MM.1S (cell line): ENCODE data around the gene ACP1.

Experiments used
- DNase-seq: peaks from one replicate; pipeline ENCODE4 v3.0.0-alpha.2; 2015
- H2AFZ ChIP-seq: fragments of 300-600 bp; sonication (generic); 2 replicates; pipeline ENCODE4 v1.6.0; 2016; ENCODE audit warnings: antibody characterized with exemption, low read length
- H3F3A ChIP-seq: fragments of 300-600 bp; sonication (generic); 2 replicates; pipeline ENCODE4 v1.6.1; 2016; ENCODE audit warnings: mild to moderate bottlenecking, antibody characterized with exemption, low read length, moderate library complexity, mixed read lengths; ENCODE audit not compliant: insufficient read depth
- H3K27ac ChIP-seq: fragments of 300-600 bp; sonication (generic); 2 replicates; pipeline ENCODE4 v1.5.1; 2016; ENCODE audit warnings: mild to moderate bottlenecking, low read length
- H3K27me3 ChIP-seq: fragments of 300-600 bp; sonication (generic); replicated peaks from 2 replicates; pipeline ENCODE4 v1.6.0; 2016; ENCODE audit warnings: low read length; ENCODE audit not compliant: insufficient read depth
- H3K36me3 ChIP-seq: fragments of 300-600 bp; sonication (generic); replicated peaks from 2 replicates; pipeline ENCODE4 v1.6.1; 2016; ENCODE audit warnings: mild to moderate bottlenecking, low read length, mixed read lengths; ENCODE audit not compliant: insufficient read depth
- H3K4me1 ChIP-seq: fragments of 300-600 bp; sonication (generic); 2 replicates; pipeline ENCODE4 v1.6.1; 2016; ENCODE audit warnings: low read length, mixed read lengths
- H3K4me2 ChIP-seq: fragments of 300-600 bp; sonication (generic); 2 replicates; pipeline ENCODE4 v1.6.0; 2016; ENCODE audit warnings: low read depth, low read length
- H3K4me3 ChIP-seq: fragments of 300-600 bp; sonication (generic); 2 replicates; pipeline ENCODE4 v1.5.1; 2016; ENCODE audit warnings: low read length, mixed read lengths
- H3K79me2 ChIP-seq: fragments of 300-600 bp; sonication (generic); 2 replicates; pipeline ENCODE4 v1.6.1; 2016; ENCODE audit warnings: mixed run types, low read length, mixed read lengths
- H3K9ac ChIP-seq: fragments of 300-600 bp; sonication (generic); 2 replicates; pipeline ENCODE4 v1.6.1; 2016; ENCODE audit warnings: low read length, mixed read lengths
- H3K9me2 ChIP-seq: fragments of 300-600 bp; sonication (generic); replicated peaks from 2 replicates; pipeline ENCODE4 v1.6.1; 2016; ENCODE audit warnings: mild to moderate bottlenecking, low read length, mixed read lengths; ENCODE audit not compliant: insufficient read depth
- H3K9me3 ChIP-seq: fragments of 300-600 bp; sonication (generic); replicated peaks from 2 replicates; pipeline ENCODE4 v1.6.1; 2016; ENCODE audit warnings: mild to moderate bottlenecking, low read length, mixed read lengths; ENCODE audit not compliant: insufficient read depth
- H4K20me1 ChIP-seq: fragments of 300-600 bp; sonication (generic); 2 replicates; pipeline ENCODE4 v1.6.1; 2016; ENCODE audit warnings: mild to moderate bottlenecking, low read length, moderate library complexity, mixed read lengths; ENCODE audit not compliant: insufficient read depth
- EZH2 ChIP-seq: fragments of 300-600 bp; sonication (generic); optimal IDR thresholded peaks from 2 replicates; pipeline ENCODE3; 2017; ENCODE audit warnings: low read depth, mild to moderate bottlenecking, antibody characterized with exemption, low read length, mixed read lengths
- EZH2phosphoT487 ChIP-seq: fragments of 300-600 bp; sonication (generic); IDR thresholded peaks from 2 replicates; pipeline ENCODE4 v1.6.1; 2018; ENCODE audit warnings: antibody characterized with exemption, low read length
- TF ChIP-seq, protein P1 (sequence below): fragments of 300-600 bp; sonication (generic); IDR thresholded peaks from 2 replicates; pipeline ENCODE4 v1.5.1; 2016; ENCODE audit warnings: antibody characterized with exemption, low read length, mixed read lengths

The ACP1 gene

GRCh38 chr2:283996-284794 is 19.4 kb downstream of the ACP1 start:
- no peak for DNase-seq
- H3K4me2 ChIP-seq: no peak overlapping the region
- TF ChIP-seq EZH2phosphoT487: no peak
- TF ChIP-seq, protein P1, sequence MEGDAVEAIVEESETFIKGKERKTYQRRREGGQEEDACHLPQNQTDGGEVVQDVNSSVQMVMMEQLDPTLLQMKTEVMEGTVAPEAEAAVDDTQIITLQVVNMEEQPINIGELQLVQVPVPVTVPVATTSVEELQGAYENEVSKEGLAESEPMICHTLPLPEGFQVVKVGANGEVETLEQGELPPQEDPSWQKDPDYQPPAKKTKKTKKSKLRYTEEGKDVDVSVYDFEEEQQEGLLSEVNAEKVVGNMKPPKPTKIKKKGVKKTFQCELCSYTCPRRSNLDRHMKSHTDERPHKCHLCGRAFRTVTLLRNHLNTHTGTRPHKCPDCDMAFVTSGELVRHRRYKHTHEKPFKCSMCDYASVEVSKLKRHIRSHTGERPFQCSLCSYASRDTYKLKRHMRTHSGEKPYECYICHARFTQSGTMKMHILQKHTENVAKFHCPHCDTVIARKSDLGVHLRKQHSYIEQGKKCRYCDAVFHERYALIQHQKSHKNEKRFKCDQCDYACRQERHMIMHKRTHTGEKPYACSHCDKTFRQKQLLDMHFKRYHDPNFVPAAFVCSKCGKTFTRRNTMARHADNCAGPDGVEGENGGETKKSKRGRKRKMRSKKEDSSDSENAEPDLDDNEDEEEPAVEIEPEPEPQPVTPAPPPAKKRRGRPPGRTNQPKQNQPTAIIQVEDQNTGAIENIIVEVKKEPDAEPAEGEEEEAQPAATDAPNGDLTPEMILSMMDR: no peak
- TF ChIP-seq EZH2: no peak

DNA sequence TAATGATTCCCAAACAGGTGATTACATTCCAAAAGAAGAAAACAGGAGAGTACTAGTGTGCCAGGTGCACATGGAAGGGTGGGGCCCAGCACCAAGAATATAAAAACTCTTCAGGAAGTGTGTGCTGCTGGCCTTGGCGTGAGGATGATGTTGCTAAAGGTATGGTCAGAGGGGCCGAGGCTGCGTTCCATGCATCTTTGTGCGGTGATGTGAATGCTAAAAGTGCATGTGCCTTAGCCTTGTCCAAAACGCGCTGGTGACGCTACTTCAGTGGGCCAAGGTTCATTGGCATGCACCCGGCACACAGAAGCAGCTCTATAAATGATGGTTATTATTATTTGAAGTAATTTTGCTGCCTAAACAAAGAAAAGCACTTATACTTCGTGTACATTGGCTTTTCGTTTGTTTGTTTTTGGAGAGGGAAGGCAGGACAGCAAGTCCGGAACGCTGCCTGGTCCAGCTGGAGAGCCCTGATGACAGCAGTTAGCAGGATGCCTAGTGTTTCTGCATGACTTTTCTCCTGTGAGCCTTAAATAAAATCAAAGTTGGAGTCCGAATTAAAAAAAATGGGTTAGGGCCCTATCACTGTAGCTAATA is 20.2 kb downstream of the ACP1 start:
- no peak overlapping the region for H3K9ac ChIP-seq
- no peak overlapping the region for H3K4me2 ChIP-seq
- no peaks in the 10 kb centered on the region for H3K9me2 ChIP-seq
- no peak overlapping the region for H2AFZ ChIP-seq
- H3K4me1 ChIP-seq: no peaks in the 10 kb centered on the region
- no peaks in the 10 kb centered on the region for H3K79me2 ChIP-seq
- DNase-seq: no peak
- no peak for TF ChIP-seq EZH2phosphoT487
- TF ChIP-seq EZH2: no peak
- TF ChIP-seq, protein P1: no peak
- H4K20me1 ChIP-seq: no peaks in the 10 kb centered on the region
- H3K27ac ChIP-seq: no peak overlapping the region
- H3F3A ChIP-seq: no peaks in the 10 kb centered on the region
- H3K9me3 ChIP-seq: no peaks in the 10 kb centered on the region
- no peaks in the 10 kb centered on the region for H3K36me3 ChIP-seq
- H3K27me3 ChIP-seq: peaks cover 10% of the 10 kb centered on the region
- no peak overlapping the region for H3K4me3 ChIP-seq

More at GRCh38 chr2:283996-284794, 19.4 kb downstream of the ACP1 start:
- peaks cover 4% of the 10 kb centered on the region; the same call in 1 of the 2 replicates for H3K36me3 ChIP-seq
- no peaks in the 10 kb centered on the region for H3K79me2 ChIP-seq
- H3K9me3 ChIP-seq: no peaks in the 10 kb centered on the region
- H3K9ac ChIP-seq: no peak overlapping the region
- H3K4me1 ChIP-seq: no peaks in the 10 kb centered on the region
- no peaks in the 10 kb centered on the region for H3F3A ChIP-seq
- H3K4me3 ChIP-seq: no peak overlapping the region
- no peaks in the 10 kb centered on the region for H4K20me1 ChIP-seq
- H3K27me3 ChIP-seq: peaks cover 2% of the 10 kb centered on the region
- no peak overlapping the region for H2AFZ ChIP-seq
- H3K27ac ChIP-seq: no peak overlapping the region
- no peaks in the 10 kb centered on the region for H3K9me2 ChIP-seq

GRCh38 chr2:285531-285930 is 20.8 kb downstream of the ACP1 start:
- no peaks in the 10 kb centered on the region for H3K36me3 ChIP-seq
- no peaks in the 10 kb centered on the region for H3F3A ChIP-seq
- H3K9ac ChIP-seq: no peak overlapping the region
- no peaks in the 10 kb centered on the region for H3K4me1 ChIP-seq
- H3K9me3 ChIP-seq: no peaks in the 10 kb centered on the region
- no peak overlapping the region for H3K27ac ChIP-seq
- TF ChIP-seq EZH2phosphoT487: no peak
- TF ChIP-seq EZH2: no peak
- TF ChIP-seq, protein P1: no peak
- H2AFZ ChIP-seq: no peak overlapping the region
- DNase-seq: no peak
- no peaks in the 10 kb centered on the region for H4K20me1 ChIP-seq
- no peak overlapping the region for H3K4me2 ChIP-seq
- H3K79me2 ChIP-seq: no peaks in the 10 kb centered on the region
- H3K9me2 ChIP-seq: no peaks in the 10 kb centered on the region
- no peak overlapping the region for H3K4me3 ChIP-seq
- H3K27me3 ChIP-seq: peaks cover 16% of the 10 kb centered on the region
